ENCODE results near the gene IAH1. TPM values are rescaled to one million over a fixed set of nuclear protein-coding genes. Genes with fewer than 3 reads are reported as not detected.

IAH1 gene
- total RNA-seq, 1 experiment from 2014 or later = 35.8 TPM

DNA sequence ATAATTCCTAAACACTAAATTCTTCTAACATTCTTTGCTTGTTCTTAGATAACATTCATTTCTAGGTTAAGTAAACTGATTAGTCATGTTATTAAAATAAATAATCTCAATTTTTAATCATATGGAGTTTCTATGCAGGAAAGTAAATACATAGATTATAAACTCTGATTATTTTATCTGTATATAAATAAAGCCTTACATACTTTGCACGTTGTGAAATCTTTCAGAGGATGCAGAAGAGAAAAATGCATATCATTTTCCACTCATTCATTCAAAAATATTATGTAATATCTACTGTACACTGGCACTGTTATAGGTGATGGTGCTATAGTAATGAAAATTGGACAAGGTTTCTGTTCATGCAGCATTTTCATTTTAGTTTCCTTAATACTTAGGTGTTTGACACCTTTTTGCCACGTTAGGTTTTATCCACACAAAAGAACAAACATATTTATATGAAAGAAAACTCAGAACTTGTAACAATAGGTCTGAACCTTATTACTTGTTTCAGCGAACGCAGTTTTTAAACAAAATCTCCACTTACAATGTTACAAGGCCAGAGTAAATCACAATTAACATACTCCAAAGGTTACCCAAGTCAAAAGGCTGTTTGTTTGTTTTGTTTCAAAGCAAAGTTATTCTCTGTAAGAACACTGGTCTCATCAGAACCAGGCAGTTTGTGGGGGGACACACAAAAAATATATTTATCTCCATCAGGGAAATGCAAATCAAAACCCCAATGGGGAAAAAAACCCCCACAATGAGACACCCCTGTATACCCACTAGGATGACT is 53.8 kb downstream of the IAH1 start:
- DNase-seq (ENCODE audit: low spot score) = no peak

GRCh38 chr2:9532421-9532820 is 58.1 kb downstream of the IAH1 start:
- DNase-seq (ENCODE audit: low spot score) = no peak

DNA sequence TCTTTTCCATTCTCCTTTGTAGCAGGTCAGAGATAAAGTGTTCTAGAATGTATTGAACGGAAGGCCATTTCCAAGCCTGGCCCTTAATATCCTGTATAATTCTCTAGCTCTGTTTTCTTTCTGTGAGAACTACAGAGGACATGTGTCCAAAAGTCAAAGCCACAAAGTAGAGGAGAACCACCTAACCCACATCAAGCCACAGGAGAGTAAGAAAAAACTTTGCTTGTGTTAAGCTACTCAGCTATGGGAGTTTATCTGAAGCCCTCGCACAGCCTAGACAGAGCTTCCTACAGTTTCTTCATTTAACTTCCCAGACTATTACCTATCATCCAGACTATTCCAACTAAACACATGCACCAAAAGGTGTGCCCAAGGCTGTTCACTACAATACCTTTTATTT is 59.3 kb downstream of the IAH1 start:
- no peak for DNase-seq (ENCODE audit: low spot score)

GRCh38 chr2:9535177-9535576 is 60.8 kb downstream of the IAH1 start:
- no peak for DNase-seq (ENCODE audit: low spot score)

- no peak for DNase-seq (ENCODE audit: low spot score)
Measured at GRCh38 chr2:9536504-9536903, 62.2 kb downstream of the IAH1 start.

DNA sequence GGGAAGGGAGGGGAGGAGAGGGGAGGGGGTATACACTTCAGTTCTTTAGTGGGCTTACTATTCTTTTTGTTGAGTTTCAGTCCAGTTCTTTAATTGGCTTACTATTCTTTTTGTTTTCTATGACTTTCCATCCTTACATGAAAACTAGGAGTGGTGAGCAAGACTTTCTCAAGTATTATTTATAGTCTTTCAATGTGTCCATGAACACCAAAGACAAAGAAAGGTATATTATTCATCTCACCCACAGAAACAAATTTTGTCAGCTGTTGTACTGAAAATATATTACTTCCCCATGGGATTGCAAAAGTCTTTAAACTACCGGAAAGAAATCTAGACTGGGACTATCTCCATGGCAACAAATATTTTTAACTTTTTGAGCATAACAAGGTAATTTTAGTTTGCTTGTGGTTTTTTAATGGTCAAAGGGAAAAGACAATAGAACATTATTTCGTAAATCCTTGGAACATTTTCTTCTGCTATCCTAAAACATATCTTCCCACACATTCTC is 63.7 kb downstream of the IAH1 start:
- no peak for DNase-seq (ENCODE audit: low spot score)

Other genes with a start within 250 kb of the IAH1 start
- gene ITGB1BP1, start 51.0 kb upstream of the IAH1 start, total RNA-seq (2014; rRNA removed; shearing (Covaris generic)) = 27.4 and 33.5 TPM in 2 replicates
- gene CPSF3, start 50.9 kb upstream of the IAH1 start, total RNA-seq (2014; rRNA removed; shearing (Covaris generic)) = 31.7 and 43.9 TPM in 2 replicates
- gene ADAM17, start 81.3 kb downstream of the IAH1 start, total RNA-seq (2014; rRNA removed; shearing (Covaris generic)) = 15.4 and 18.7 TPM in 2 replicates
- 294 and 342 TPM in 2 replicates for gene YWHAQ, start 156.4 kb downstream of the IAH1 start, total RNA-seq (2014; rRNA removed; shearing (Covaris generic))

Data from HT-29 (cell line).